SK-N-SH (cell line): Measurements from ENCODE around the gene TLCD2.

Experiments used
- EP300 ChIP-seq, 2 experiments: IDR thresholded peaks; 2 replicates each; pipeline versions ENCODE4 v1.4.0 to v1.6.1; 2012; ENCODE audit warnings: borderline replicate concordance in 1 of 2, low read depth in 1 of 2, low read length in 1 of 2
- USF2 ChIP-seq: fragments of 150-350 bp; IDR thresholded peaks from 2 replicates; pipeline ENCODE4 v1.6.1; 2017; ENCODE audit warnings: antibody characterized with exemption, low read length, low read depth, borderline replicate concordance

- TF ChIP-seq USF2 (no peak), EP300 (IDR thresholded peaks at IDR 0.05; ENCODE audit: borderline replicate concordance in 1 of 2, low read depth in 1 of 2, low read length in 1 of 2) (no peak)
Observed at GRCh38 chr17:1718362-1719165, 8.4 kb upstream of the TLCD2 start.
